GM12864 (cell line): ENCODE measurements around the gene CGNL1.

ENCODE experiments used
- DNase-seq: peaks from one replicate; pipeline ENCODE4 v3.0.0-alpha.2; 2011; ENCODE audit warnings: low read depth
- H3K4me3 ChIP-seq: 2 replicates; pipeline ENCODE4 v1.5.1; 2011; ENCODE audit warnings: mild to moderate bottlenecking, low read depth, low read length, control low read depth
- CTCF ChIP-seq: IDR thresholded peaks from 2 replicates; pipeline ENCODE4 v1.5.1; 2011; ENCODE audit warnings: low read depth, mild to moderate bottlenecking, moderate library complexity, low read length, control low read depth, inconsistent platforms; ENCODE audit errors: missing control alignments

CGNL1 gene

GRCh38 chr15:57373251-57373881, 2.9 kb upstream of the CGNL1 start:
- DNase-seq: no peak
- no peak for TF ChIP-seq CTCF

GRCh38 chr15:57373882-57374276, 2.4 kb upstream of the CGNL1 start:
- DNase-seq: no peak
- no peak for TF ChIP-seq CTCF
- no peak overlapping the region for H3K4me3 ChIP-seq

More at GRCh38 chr15:57373251-57373881, 2.9 kb upstream of the CGNL1 start:
- no peak overlapping the region for H3K4me3 ChIP-seq

GRCh38 chr15:57376696-57377477, 582 bp downstream of the CGNL1 start:
- no peak for TF ChIP-seq CTCF
- H3K4me3 ChIP-seq: no peak overlapping the region
- DNase-seq: no peak

- DNase-seq: no peak
- H3K4me3 ChIP-seq: no peak overlapping the region
- TF ChIP-seq CTCF: no peak
Measured at GRCh38 chr15:57377478-57377847, 1.2 kb downstream of the CGNL1 start.

GRCh38 chr15:57379487-57379886, 3.2 kb downstream of the CGNL1 start:
- no peak for DNase-seq
- H3K4me3 ChIP-seq: no peak overlapping the region
- no peak for TF ChIP-seq CTCF

GRCh38 chr15:57380854-57381253, 4.5 kb downstream of the CGNL1 start:
- no peak overlapping the region for H3K4me3 ChIP-seq
- no peak for DNase-seq
- no peak for TF ChIP-seq CTCF
